Urothelium cell line (cell line): ENCODE measurements around the gene TFEB.

Experiments
- DNase-seq: peaks from one replicate; pipeline ENCODE4 v3.0.0; 2011; ENCODE audit warnings: low spot score, mixed read lengths
- FAIRE-seq: peaks from 2 replicates; lab custom pipeline; 2011; peaks lifted over from hg19 to GRCh38; lab: Jason Lieb, UNC

The TFEB gene

GRCh38 chr6:41739041-41739440 is 3.6 kb upstream of the TFEB start:
- no peak for FAIRE-seq
- DNase-seq, result no peak

- DNase-seq, result no peak
- no peak for FAIRE-seq
These were observed 2.3 kb upstream of the TFEB start for GRCh38 chr6:41737591-41738130.

DNA sequence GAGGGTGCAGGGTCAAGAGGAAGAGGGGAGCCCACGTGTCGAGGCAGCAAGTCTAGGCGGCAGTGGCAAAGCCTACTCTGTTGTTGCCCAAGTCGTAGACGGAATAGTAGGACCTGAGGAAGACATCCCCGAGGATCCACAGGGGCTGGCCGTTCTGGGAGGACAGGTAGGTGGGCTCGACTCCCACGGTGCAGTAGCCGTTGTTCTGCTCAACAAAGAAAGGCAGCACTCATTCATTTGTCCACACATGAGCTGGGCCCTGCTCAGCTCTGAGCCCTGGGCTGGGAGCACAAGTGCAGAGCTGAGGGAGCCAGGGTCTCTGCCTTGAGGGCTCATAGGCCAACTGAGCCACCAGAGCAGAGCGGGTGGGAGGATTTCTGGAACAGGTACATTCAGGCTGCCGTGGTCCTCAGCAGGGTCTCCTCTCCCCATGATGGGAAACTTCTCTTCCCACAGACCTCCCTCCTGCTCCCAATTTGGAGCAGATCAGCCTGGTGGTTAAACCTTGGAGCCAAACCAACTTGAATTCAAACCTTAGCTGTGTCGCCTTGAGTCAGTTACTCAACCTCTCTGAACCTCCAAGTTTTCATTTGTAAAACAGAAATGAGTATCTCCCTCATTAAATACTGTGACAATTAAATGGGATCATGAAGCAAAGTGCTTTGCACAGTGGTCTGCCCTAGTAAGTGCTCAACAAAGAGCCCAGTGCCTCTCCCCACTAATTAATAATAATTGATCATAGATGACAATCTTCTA is 1.6 kb upstream of the TFEB start:
- no peak for DNase-seq
- no peak for FAIRE-seq

GRCh38 chr6:41736186-41736733 is 852 bp upstream of the TFEB start:
- no peak for FAIRE-seq
- DNase-seq, result no peak

GRCh38 chr6:41734666-41735426 is 562 bp downstream of the TFEB start:
- peak; percentile 88 for DNase-seq
- no peak for FAIRE-seq

GRCh38 chr6:41733707-41734665 is 1.4 kb downstream of the TFEB start:
- peak; percentile 89 for DNase-seq
- FAIRE-seq, result peak; percentile 27

DNA sequence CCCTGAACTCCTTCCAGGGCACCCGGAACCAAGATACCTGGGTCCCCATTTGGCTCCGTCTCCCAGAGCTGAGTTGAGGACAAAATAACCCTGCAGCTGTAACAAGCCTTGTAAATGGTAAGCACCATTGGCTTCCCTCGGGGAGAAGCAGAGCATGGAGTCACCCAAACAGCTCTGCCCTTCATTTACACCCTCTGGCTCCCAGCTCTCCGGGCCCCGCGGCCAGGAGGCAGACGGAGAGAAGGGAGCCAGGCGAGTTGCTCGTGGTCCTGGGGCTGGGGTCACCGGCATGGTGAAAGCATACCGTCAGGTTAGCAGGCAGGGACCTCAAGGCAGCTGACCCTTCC is 2.1 kb downstream of the TFEB start:
- FAIRE-seq, result no peak

DNA sequence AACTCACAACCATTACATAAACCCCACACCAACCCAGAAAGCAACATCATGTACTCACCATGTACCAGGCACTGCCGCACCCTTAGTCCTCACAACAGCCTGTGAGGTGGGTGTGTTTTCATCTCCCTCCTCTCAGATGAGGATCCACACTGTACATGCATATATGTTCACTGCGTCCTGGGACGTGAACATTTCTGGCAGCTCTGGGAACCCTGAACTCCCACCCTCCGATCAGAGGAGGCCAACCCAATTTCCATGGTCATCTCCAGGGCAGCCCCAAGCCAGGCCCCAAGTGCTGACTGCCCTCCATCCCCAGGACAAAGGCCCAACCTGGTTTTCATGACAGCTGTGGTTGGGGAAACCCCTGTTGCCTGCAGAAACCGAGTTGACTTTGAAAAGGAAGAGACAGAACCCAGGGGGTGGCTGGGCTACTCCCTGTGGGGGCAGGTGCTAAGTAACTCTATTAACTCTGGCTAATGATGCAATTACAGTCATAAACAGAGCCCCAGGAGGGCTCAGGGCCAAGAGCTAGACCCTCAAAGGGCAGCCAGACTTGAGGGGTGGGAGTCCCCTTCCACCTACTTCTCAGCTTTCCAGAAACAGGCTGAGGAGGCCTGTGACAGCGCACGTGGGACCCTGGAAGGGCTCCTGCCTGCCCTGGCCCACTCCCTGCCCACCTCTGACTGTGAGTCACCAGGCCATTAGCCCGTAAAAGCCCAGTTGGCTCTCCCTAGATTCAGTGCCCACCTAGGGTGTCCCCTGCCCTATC is 2.6 kb downstream of the TFEB start:
- DNase-seq (no peak), FAIRE-seq (peak; percentile 59)

More for the DNA sequence above, 2.1 kb downstream of the TFEB start:
- DNase-seq, result no peak

- DNase-seq, result no peak
- FAIRE-seq, result no peak
These were observed 3.3 kb downstream of the TFEB start for GRCh38 chr6:41732149-41732548.

DNA sequence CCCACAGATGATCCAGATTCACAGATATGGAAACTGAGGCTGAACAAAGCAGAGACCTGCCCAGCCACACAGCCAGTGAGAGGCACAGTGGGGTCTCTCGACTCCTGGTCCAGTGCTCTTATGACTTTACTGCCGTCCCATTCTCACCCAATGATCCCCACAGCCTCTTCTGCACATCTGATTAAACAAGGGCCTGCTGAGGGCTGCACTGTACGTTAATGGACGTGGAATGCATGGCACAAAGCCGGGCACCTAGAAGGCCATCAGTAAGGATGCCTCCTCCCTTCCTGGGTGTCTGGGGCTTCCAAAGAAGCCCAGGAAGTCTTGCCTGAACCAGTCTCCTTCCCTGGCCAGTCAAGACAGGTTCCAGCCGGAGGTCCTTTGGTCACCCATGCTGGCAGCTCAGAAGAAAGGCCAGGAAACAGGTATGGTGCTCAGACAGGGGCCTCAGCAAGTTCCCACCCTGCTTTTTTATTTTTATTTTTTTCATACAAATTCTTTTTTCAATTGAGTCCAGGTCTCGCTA is 3.8 kb downstream of the TFEB start:
- no peak for DNase-seq
- no peak for FAIRE-seq

- DNase-seq, result no peak
- FAIRE-seq, result no peak
These were observed 4.6 kb downstream of the TFEB start for GRCh38 chr6:41730531-41731436.

GRCh38 chr6:41729624-41730023 is 5.8 kb downstream of the TFEB start:
- no peak for DNase-seq
- no peak for FAIRE-seq

GRCh38 chr6:41728954-41729353 is 6.5 kb downstream of the TFEB start:
- FAIRE-seq (no peak), DNase-seq (no peak)

DNA sequence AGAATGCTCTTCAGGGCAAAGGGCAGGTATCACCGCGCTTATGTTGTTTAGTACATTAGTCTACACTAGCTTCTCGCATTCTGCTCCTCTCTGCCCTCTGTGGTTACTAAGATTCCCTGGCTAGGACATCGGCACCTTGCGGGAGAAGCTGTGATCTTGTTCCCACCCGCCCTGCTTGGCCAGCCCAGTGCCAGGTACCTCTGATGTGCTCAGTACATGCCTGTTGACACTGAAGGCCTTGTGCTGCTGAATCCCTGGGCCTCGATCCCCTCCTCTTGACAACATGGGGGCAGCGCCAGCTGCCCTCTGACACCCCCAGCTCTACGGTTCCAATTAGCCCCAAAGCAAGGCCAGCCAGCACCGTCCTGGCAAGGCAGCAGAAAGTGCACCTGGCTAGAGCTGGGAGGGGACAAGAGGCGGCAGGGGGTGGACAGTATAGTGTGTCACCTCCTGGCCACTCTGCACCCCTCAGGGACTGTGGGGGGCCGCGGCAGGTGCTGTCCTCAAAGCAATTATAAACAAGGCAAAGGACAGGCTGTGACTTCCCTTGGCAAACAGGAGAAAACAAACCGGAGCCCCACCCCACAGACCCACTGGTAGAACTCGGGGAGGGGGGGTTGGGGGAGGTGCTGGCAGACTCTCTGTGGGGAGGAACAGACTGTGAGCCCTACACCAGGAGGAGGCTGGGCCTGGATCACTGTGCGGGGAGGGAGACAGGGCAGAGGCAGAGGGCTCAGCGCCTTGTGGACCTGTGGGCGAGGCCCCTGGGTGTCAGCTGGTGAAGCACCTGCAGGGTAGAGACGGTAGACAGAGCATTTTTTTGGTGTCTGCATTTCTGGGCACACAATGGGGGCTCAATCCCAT is 7.1 kb downstream of the TFEB start:
- FAIRE-seq, result no peak
- DNase-seq, result no peak

DNA sequence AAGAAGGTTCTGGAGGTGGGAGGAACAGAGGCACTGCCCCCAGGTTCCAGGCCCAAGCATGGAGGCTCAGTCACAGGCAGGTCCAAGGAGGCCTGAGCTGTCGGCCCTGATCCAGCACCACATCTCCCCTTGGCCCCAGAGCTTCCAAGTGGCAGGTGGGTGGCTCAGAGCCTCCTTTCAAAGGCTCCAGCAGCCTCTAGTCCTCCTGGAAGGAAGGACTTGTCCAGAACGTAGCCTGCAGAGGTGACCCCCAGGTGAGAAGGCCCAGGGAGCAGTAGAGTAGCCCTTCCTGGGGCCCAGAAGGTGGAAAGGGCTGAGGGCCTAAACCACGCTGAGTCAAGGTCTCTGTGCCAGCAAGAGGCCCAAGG is 7.7 kb downstream of the TFEB start:
- no peak for FAIRE-seq
- no peak for DNase-seq

GRCh38 chr6:41726876-41727275 is 8.5 kb downstream of the TFEB start:
- DNase-seq, result no peak
- no peak for FAIRE-seq

DNA sequence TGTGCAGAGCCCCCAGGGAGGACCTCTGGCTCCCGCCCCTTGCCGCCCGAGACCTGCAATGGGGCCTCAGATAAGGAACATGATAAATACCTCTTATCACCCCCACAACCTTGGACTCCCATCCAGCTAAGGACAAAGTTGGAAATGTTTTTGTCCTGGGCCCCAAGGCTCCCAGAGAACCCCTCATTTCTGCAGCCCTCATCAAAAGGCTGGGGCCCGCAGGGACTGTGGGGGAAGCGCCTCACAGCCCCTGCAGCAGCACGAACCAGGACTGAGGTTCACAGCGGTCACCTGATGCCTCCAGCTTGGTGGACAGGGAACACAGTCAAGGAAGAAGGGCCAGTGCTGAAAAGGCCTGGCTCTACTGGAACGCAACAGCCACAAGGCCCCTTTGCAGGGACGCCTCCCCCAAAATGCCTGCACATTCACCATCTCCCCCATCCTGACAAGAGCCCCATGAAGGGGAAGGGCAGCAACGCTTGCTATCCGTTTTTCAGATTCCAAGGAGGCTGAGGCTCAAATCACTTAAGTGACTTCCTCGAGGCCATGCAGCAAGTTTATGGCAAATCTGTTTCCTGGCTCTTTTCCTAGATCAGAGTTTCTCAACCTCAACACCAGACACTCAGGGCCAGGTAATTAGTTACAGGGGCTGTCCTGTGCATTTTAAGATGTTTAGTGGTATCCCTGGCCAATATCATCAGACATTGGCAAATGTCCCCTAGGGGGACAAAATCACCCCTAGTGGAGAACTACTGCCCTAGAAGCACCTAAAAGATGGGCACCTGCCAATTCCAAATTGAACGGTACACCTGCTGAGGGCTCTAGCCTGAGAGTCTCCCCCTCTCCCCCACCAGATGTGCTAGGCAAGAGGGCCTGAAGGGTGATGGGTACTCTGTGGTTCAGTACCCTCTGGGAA is 10.6 kb downstream of the TFEB start:
- no peak for FAIRE-seq
- DNase-seq, result no peak
